ENCODE results near the gene ZNG1C.
"Not testable (repeated sequence)": the region's sequence is repeated elsewhere in the genome, so short reads cannot be mapped to it uniquely, and the experiment has no call there.

ZNG1C gene

GRCh38 chr9:68342265-68343025, 100.7 kb downstream of the ZNG1C start:
- DNase-seq (ENCODE audit: low spot score) = not testable (repeated sequence)

- DNase-seq (ENCODE audit: low spot score) = not testable (repeated sequence)
Observed at GRCh38 chr9:68343242-68343641, 101.5 kb downstream of the ZNG1C start.

- not testable (repeated sequence) for DNase-seq (ENCODE audit: low spot score)
Observed at GRCh38 chr9:68343992-68344391, 102.2 kb downstream of the ZNG1C start.

Measured in AG08395 (cell line).